Stomach (tissue), 9 donors: Measurements from ENCODE around the gene ZBP1. TPM values are rescaled to one million over a fixed set of nuclear protein-coding genes. Genes with fewer than 3 reads are reported as not detected.
"Not testable (repeated sequence)": the region's sequence is repeated elsewhere in the genome, so short reads cannot be mapped to it uniquely, and the experiment has no call there.

ENCODE experiments used
- DNase-seq, 2 donors: peaks; one replicate each; pipeline versions ENCODE4 v3.0.0 to v3.0.0-alpha.2; 2013 to 2019
- H3K27ac ChIP-seq, 5 donors: fragments of 200-600 bp in 4 of 5; sonication (generic) in 4 of 5; one replicate each; pipeline ENCODE4 v1.5.1; 2013 to 2019; ENCODE audit warnings: mild to moderate bottlenecking in 1 of 5, moderate library complexity in 1 of 5
- H3K27me3 ChIP-seq, 3 donors: fragments of 200-600 bp; sonication (generic); one replicate each; pipeline ENCODE4 v1.5.1; 2017 to 2019; ENCODE audit warnings: mixed run types in 1 of 3
- H3K36me3 ChIP-seq, 4 donors: fragments of 200-600 bp; sonication (generic); 1 replicate in 3 of 4; 2 replicates in 1 of 4; pipeline ENCODE4 v1.5.1; 2016 to 2019
- H3K4me1 ChIP-seq, 4 donors: fragments of 200-600 bp; sonication (generic); one replicate each; pipeline ENCODE4 v1.5.1; 2016 to 2019
- H3K4me3 ChIP-seq, 4 donors: fragments of 200-600 bp; sonication (generic) in 3 of 4; one replicate each; pipeline ENCODE4 v1.5.1; 2016 to 2019; ENCODE audit warnings: mild to moderate bottlenecking in 1 of 4
- H3K9me3 ChIP-seq, 4 donors: fragments of 200-600 bp; sonication (generic); one replicate each; pipeline ENCODE4 v1.5.1; 2016 to 2019
- CTCF ChIP-seq, 7 experiments: fragments of 450-650 bp in 4 of 7; fragments of 200-600 bp in 3 of 7; sonication (generic) in 3 of 7; IDR thresholded peaks; one replicate each; pipeline ENCODE4 v1.5.1; 2016 to 2019; ENCODE audit warnings: antibody characterized with exemption in 7 of 7, control low read depth in 2 of 7, mild to moderate bottlenecking in 1 of 7
- EP300 ChIP-seq: sonication (generic); formaldehyde crosslinking; IDR thresholded peaks from one replicate; pipeline ENCODE4 v1.6.1; 2017; ENCODE audit warnings: antibody characterized with exemption
- POLR2A ChIP-seq, 4 donors: fragments of 450-650 bp; IDR thresholded peaks; one replicate each; pipeline ENCODE4 v1.6.1; 2016; ENCODE audit warnings: antibody characterized with exemption in 4 of 4, control low read depth in 2 of 4, mild to moderate bottlenecking in 1 of 4, moderate library complexity in 1 of 4
- POLR2AphosphoS5 ChIP-seq, 3 donors: sonication (generic); formaldehyde crosslinking; IDR thresholded peaks; one replicate each; pipeline ENCODE4 v1.6.1; 2016; ENCODE audit warnings: antibody characterized with exemption in 3 of 3
- whole genome bisulfite sequencing, 5 donors: extraction: QIAGEN DNeasy Blood & Tissue Kit in 3 of 5; methylation state at CpG; one replicate each; pipeline versions ENCODE4 v1.1.5 to v1.1.7; 2013 to 2018; 5-methylcytosine and 5-hydroxymethylcytosine counted together
- intact Hi-C: fragments of 100-400 bp; cut with DNase I; formaldehyde crosslinking; loops from one replicate; pipeline ENCODE4 v1.15.1; 2023; ENCODE audit warnings: low total_unique reads
- polyA plus RNA-seq, 3 donors: library from polyadenylated mRNA; stranded (reverse); fragments of 200-250 nt; gene quantifications; one replicate each; pipeline ENCODE4 v1.2.3, GENCODE V29; 2013
- total RNA-seq, 5 donors: library from RNA; depleted of rRNA; stranded (reverse); fragments of >200 nt; gene quantifications; one replicate each; pipeline versions ENCODE4 v1.1.0 to v1.2.3, GENCODE V29; 2014 to 2016
- donor health status: healthy with polysubstance abuse.
- donor health status: Bipolar disorder and iron deficiency.
- donor health status: healthy.

The ZBP1 gene
- total and polyA plus RNA-seq, 8 donors: 0.37 to 0.60 TPM; not detected in 6

DNA sequence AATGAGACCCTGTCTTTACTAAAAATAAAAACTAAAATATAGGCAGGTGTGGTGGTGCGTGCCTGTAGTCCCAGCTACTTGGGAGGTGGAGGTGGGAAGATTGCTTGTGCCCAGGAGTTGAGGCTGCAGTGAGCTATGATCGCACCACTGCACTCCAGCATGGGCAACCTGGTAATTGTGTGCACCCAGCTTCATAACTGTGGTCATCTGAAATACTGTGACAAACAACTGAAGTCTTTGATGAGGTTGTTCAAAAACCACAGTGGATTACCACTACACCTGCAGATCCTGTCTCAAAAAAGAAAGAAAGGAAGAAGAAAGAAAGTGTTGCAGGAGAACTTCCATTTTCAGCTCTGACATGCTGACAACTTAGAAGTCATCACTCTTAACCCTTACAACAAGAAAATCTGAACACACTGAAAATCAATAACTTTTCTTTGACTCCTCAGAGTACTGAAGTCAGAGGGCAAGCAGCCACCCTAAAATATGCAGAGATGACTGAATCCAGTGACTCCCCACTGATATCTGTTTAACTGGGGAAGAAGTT is 13.8 kb upstream of the ZBP1 start:
- H3K27me3 ChIP-seq: peaks cover 0 to 10% (median 0%) of the 10 kb centered on the region in 3 donors
- 76 to 91% (median 86%) methylated on average over 2 of the region's 2 CpGs for WGBS, 5 donors
- DNase-seq: no peak
- no peak overlapping the region for H3K4me3 ChIP-seq
- no peak overlapping the region for H3K27ac ChIP-seq
- H3K9me3 ChIP-seq: peaks cover 0 to 13% (median 8%) of the 10 kb centered on the region in 4 donors
- H3K36me3 ChIP-seq: no peaks in the 10 kb centered on the region
- peaks cover 0 to 2% (median under 1%) of the 10 kb centered on the region in 4 donors for H3K4me1 ChIP-seq
- intact Hi-C loops: no loop called here
- TF ChIP-seq POLR2A (IDR thresholded peaks at IDR 0.05): no peak
- no peak for TF ChIP-seq CTCF (IDR thresholded peaks at IDR 0.05)
- no peak for TF ChIP-seq EP300
- TF ChIP-seq POLR2AphosphoS5 (IDR thresholded peaks at IDR 0.05): no peak

GRCh38 chr20:57632286-57632685 is 12.1 kb upstream of the ZBP1 start:
- Histone ChIP-seq H3K36me3 (no peaks in the 10 kb centered on the region), H3K27me3 (peaks cover 0 to 10% (median 0%) of the 10 kb centered on the region in 3 donors), H3K27ac (no peak overlapping the region), H3K9me3 (peaks cover 0 to 13% (median 8%) of the 10 kb centered on the region in 4 donors), H3K4me1 (peaks cover 4 to 19% (median 8%) of the 10 kb centered on the region in 4 donors), H3K4me3 (no peak overlapping the region)
- DNase-seq: no peak
- intact Hi-C loops: no loop called here
- no peak for TF ChIP-seq CTCF (IDR thresholded peaks at IDR 0.05)
- no peak for TF ChIP-seq POLR2AphosphoS5 (IDR thresholded peaks at IDR 0.05)
- TF ChIP-seq EP300: no peak
- TF ChIP-seq POLR2A (IDR thresholded peaks at IDR 0.05): no peak
- 79 to 90% (median 85%) methylated on average over 2 of the region's 2 CpGs for WGBS, 5 donors

DNA sequence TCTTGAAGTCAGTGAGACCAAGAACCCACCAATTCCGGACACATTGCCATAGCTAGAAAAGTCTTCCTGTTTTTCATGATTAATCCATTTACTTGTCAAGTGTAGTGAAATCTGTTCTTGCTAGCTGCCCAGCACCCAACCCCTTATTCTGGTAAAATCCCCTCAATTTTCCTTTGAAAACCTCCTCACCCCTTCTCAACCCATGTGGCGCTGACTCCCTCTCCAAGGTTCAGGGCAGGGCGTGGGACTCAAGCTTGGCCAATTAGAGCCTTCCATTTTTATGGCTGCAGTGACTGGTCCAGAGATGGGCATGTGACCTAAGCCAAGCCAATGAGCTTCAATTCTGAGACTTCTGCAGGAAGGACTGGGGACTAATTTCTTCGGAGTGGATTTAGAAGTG is 9.8 kb upstream of the ZBP1 start:
- H3K36me3 ChIP-seq: no peaks in the 10 kb centered on the region
- no peak for DNase-seq
- 62 to 79% (median 66%) methylated on average over 4 of the region's 4 CpGs for WGBS, 5 donors
- H3K27me3 ChIP-seq: peaks cover 0 to 10% (median 0%) of the 10 kb centered on the region in 3 donors
- H3K4me3 ChIP-seq: peak overlapping the region in 2 of 4 donors; percentile 7 to 28
- no peak for TF ChIP-seq EP300
- no peak for TF ChIP-seq POLR2AphosphoS5 (IDR thresholded peaks at IDR 0.05)
- no peak for TF ChIP-seq CTCF (IDR thresholded peaks at IDR 0.05)
- no peak for TF ChIP-seq POLR2A (IDR thresholded peaks at IDR 0.05)
- intact Hi-C loops: no loop called here
- peaks cover 0 to 6% (median 3%) of the 10 kb centered on the region in 4 donors for H3K9me3 ChIP-seq
- H3K27ac ChIP-seq: peak overlapping the region in 2 of 5 donors; percentile 44 to 81
- H3K4me1 ChIP-seq: peaks cover 4 to 22% (median 8%) of the 10 kb centered on the region in 4 donors

- intact Hi-C loops, H3K36me3 ChIP-seq, DNase-seq: not testable (repeated sequence)
- Histone ChIP-seq H3K4me1 (peaks cover 4 to 22% (median 8%) of the 10 kb centered on the region in 4 donors), H3K9me3 (peaks cover 0 to 12% (median 6%) of the 10 kb centered on the region in 4 donors), H3K4me3 (peak overlapping the region in 2 of 4 donors; percentile 7 to 28), H3K27me3 (peaks cover 0 to 10% (median 0%) of the 10 kb centered on the region in 3 donors), H3K27ac (peak overlapping the region in 4 of 5 donors; percentile 44 to 84 (median 72))
- 63 to 73% (median 67%) methylated on average over 9 of the region's 9 CpGs for WGBS, 5 donors
Measured at GRCh38 chr20:57629491-57629901, 9.3 kb upstream of the ZBP1 start.

DNA sequence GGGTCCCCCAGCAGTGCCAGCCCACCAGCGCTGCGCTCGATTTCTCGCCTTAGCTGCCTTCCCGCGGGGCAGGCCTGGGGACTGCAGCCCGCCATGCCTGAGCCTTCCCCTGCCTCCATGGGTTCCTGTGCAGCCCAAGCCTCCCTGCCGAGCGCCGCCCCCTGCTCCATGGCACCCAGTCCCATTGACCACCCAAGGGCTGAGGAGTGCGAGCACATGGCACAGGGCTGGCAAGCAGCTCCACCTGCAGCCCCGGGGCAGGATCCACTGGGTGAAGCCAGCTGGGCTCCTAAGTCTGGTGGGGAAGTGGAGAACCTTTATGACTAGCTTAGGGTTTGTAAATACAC is 8.7 kb upstream of the ZBP1 start:
- intact Hi-C loops, DNase-seq, H3K4me3 ChIP-seq, H3K27me3 ChIP-seq, H3K36me3 ChIP-seq: not testable (repeated sequence)
- Histone ChIP-seq H3K9me3 (peaks cover 0 to 18% (median 6%) of the 10 kb centered on the region in 4 donors), H3K27ac (peak overlapping the region in 4 of 5 donors; percentile 64 to 84 (median 75)), H3K4me1 (peaks cover 4 to 22% (median 8%) of the 10 kb centered on the region in 4 donors)
- 95 to 98% (median 98%) methylated on average over 11 to 12 of the region's 12 CpGs for WGBS, 5 donors
